Liver (tissue), 9 donors: Measurements from ENCODE around the gene CGNL1. TPM values are rescaled to one million over a fixed set of nuclear protein-coding genes. Genes with fewer than 3 reads are reported as not detected.

Experiments
- DNase-seq: peaks from one replicate; pipeline ENCODE4 v3.0.0-alpha.2; 2017; ENCODE audit warnings: low spot score
- H3K27ac ChIP-seq, 2 donors: one replicate each; pipeline ENCODE4 v1.7.0; 2013; ENCODE audit warnings: inconsistent platforms in 2 of 2, low read length in 2 of 2, control low read depth in 1 of 2, low read depth in 1 of 2, mild to moderate bottlenecking in 1 of 2
- H3K27me3 ChIP-seq, 4 donors: one replicate each; pipeline versions ENCODE4 v1.6.1 to v1.7.0; 2013; ENCODE audit warnings: low read length in 3 of 4, inconsistent platforms in 1 of 4, mild to moderate bottlenecking in 1 of 4, moderate library complexity in 1 of 4; ENCODE audit not compliant: control insufficient read depth in 4 of 4, insufficient read depth in 4 of 4
- H3K36me3 ChIP-seq, 4 donors: one replicate each; pipeline versions ENCODE4 v1.6.1 to v1.7.0; 2013; ENCODE audit warnings: low read length in 3 of 4, mild to moderate bottlenecking in 3 of 4, low read depth in 1 of 4, moderate library complexity in 1 of 4; ENCODE audit not compliant: control insufficient read depth in 4 of 4, insufficient read depth in 3 of 4
- H3K4me1 ChIP-seq, 4 donors: one replicate each; pipeline versions ENCODE4 v1.6.1 to v1.7.0; 2013; ENCODE audit warnings: low read length in 3 of 4, mild to moderate bottlenecking in 3 of 4, moderate library complexity in 1 of 4; ENCODE audit not compliant: control insufficient read depth in 4 of 4, insufficient read depth in 4 of 4
- H3K4me3 ChIP-seq, 3 donors: one replicate each; pipeline versions ENCODE4 v1.6.1 to v1.7.0; 2013; ENCODE audit warnings: low read length in 3 of 3, control low read depth in 1 of 3, low read depth in 1 of 3, mild to moderate bottlenecking in 1 of 3
- H3K9ac ChIP-seq, 2 donors: one replicate each; pipeline ENCODE4 v1.7.0; 2013; ENCODE audit warnings: low read length in 2 of 2, mild to moderate bottlenecking in 2 of 2, moderate library complexity in 2 of 2, control low read depth in 1 of 2, low read depth in 1 of 2
- H3K9me3 ChIP-seq, 4 donors: one replicate each; pipeline versions ENCODE4 v1.6.1 to v1.7.0; 2013; ENCODE audit warnings: low read length in 3 of 4; ENCODE audit not compliant: control insufficient read depth in 4 of 4
- ATF3 ChIP-seq: IDR thresholded peaks from 2 replicates; pipeline ENCODE4 v1.6.1; 2016; ENCODE audit warnings: antibody characterized with exemption
- CTCF ChIP-seq: fragments of 150-350 bp; IDR thresholded peaks from 2 replicates; pipeline ENCODE4 v1.5.1; 2017; ENCODE audit warnings: improper control_type of control experiment, low read depth, low read length; ENCODE audit not compliant: missing input control
- EGR1 ChIP-seq, 2 donors: IDR thresholded peaks; 2 replicates each; pipeline ENCODE4 v1.6.1; 2016 to 2018; ENCODE audit warnings: antibody characterized with exemption in 2 of 2, low read depth in 2 of 2
- FOXA1 ChIP-seq: IDR thresholded peaks from 2 replicates; pipeline ENCODE4 v1.6.1; 2016; ENCODE audit warnings: antibody characterized with exemption
- FOXA2 ChIP-seq: IDR thresholded peaks from 2 replicates; pipeline ENCODE4 v1.6.1; 2016; ENCODE audit warnings: antibody characterized with exemption
- GABPA ChIP-seq, 2 donors: IDR thresholded peaks in 1 of 2; conservative IDR thresholded peaks in 1 of 2; 2 replicates each; pipeline ENCODE4 v1.6.1; 2016; ENCODE audit warnings: antibody characterized with exemption in 2 of 2, mild to moderate bottlenecking in 1 of 2, moderate library complexity in 1 of 2
- HNF4A ChIP-seq, 2 donors: conservative IDR thresholded peaks; 2 replicates each; pipeline ENCODE4 v1.6.1; 2016; ENCODE audit warnings: antibody characterized with exemption in 2 of 2, mild to moderate bottlenecking in 2 of 2
- HNF4G ChIP-seq: IDR thresholded peaks from 2 replicates; pipeline ENCODE4 v1.6.1; 2016; ENCODE audit warnings: antibody characterized with exemption
- JUND ChIP-seq, 2 donors: IDR thresholded peaks; 2 replicates each; pipeline ENCODE4 v1.6.1; 2016; ENCODE audit warnings: antibody characterized with exemption in 2 of 2
- MAX ChIP-seq: IDR thresholded peaks from 2 replicates; pipeline ENCODE4 v1.6.1; 2016; ENCODE audit warnings: antibody characterized with exemption
- NR2F2 ChIP-seq: IDR thresholded peaks from 2 replicates; pipeline ENCODE4 v1.6.1; 2016; ENCODE audit warnings: antibody characterized with exemption
- RAD21 ChIP-seq, 2 donors: IDR thresholded peaks; 2 replicates each; pipeline ENCODE4 v1.6.1; 2016; ENCODE audit warnings: antibody characterized with exemption in 2 of 2, mild to moderate bottlenecking in 2 of 2
- REST ChIP-seq: IDR thresholded peaks from 2 replicates; pipeline ENCODE4 v1.6.1; 2016; ENCODE audit warnings: antibody characterized with exemption, mild to moderate bottlenecking
- RXRA ChIP-seq, 2 donors: IDR thresholded peaks; 2 replicates each; pipeline ENCODE4 v1.6.1; 2017 to 2018; ENCODE audit warnings: antibody characterized with exemption in 2 of 2, mild to moderate bottlenecking in 1 of 2
- SP1 ChIP-seq: IDR thresholded peaks from 2 replicates; pipeline ENCODE4 v1.6.1; 2018; ENCODE audit warnings: antibody characterized with exemption, mild to moderate bottlenecking
- TAF1 ChIP-seq: conservative IDR thresholded peaks from 2 replicates; pipeline ENCODE4 v1.6.1; 2016; ENCODE audit warnings: antibody characterized with exemption, mild to moderate bottlenecking
- YY1 ChIP-seq: IDR thresholded peaks from 2 replicates; pipeline ENCODE4 v1.6.1; 2016; ENCODE audit warnings: antibody characterized with exemption, mild to moderate bottlenecking
- ZBTB33 ChIP-seq: IDR thresholded peaks from 2 replicates; pipeline ENCODE4 v1.6.1; 2016; ENCODE audit warnings: antibody characterized with exemption
- WGBS: extraction: QIAGEN DNeasy Blood & Tissue Kit; methylation state at CpG from one replicate; pipeline ENCODE4 v1.1.7; 2013; 5-methylcytosine and 5-hydroxymethylcytosine counted together
- polyA plus RNA-seq, 2 donors: library from polyadenylated mRNA; stranded (reverse) in 1 of 2; unstranded in 1 of 2; fragments of 200-250 nt in 1 of 2; fragments of >200 nt in 1 of 2; fragmentation: Nextera tagmentation in 1 of 2; extraction: Ambion mirVana in 1 of 2; gene quantifications; one replicate each; pipeline versions ENCODE4 v1.2.1 to v1.2.3, GENCODE V29; 2013 to 2015
- total RNA-seq, 2 donors: library from RNA; depleted of rRNA; stranded (reverse); fragments of >200 nt; gene quantifications; one replicate each; pipeline ENCODE4 v1.2.3, GENCODE V29; 2014
- donor health status: healthy.
- donor health status: healthy.
- donor health status: healthy.
- donor health status: healthy.
- donor health status: healthy.

CGNL1 gene
- total and polyA plus RNA-seq, 4 donors = 12.0 to 31.9 (median 16.1) TPM

- Histone ChIP-seq H3K9ac (no peak overlapping the region), H3K36me3 (peaks cover 0 to 45% (median 29%) of the 10 kb centered on the region in 4 donors), H3K4me3 (no peak overlapping the region), H3K27me3 (no peaks in the 10 kb centered on the region), H3K4me1 (no peaks in the 10 kb centered on the region), H3K9me3 (no peaks in the 10 kb centered on the region), H3K27ac (no peak overlapping the region)
- WGBS = 94% methylated on average over 3 of the region's 3 CpGs
- TF ChIP-seq ZBTB33 (no peak), NR2F2 (no peak), HNF4G (no peak)
- DNase-seq = no peak
These were observed 88.2 kb downstream of the CGNL1 start for GRCh38 chr15:57464480-57464879.

GRCh38 chr15:57468486-57468885, 92.2 kb downstream of the CGNL1 start:
- Histone ChIP-seq H3K9ac (no peak overlapping the region), H3K27me3 (no peaks in the 10 kb centered on the region), H3K4me1 (no peaks in the 10 kb centered on the region), H3K27ac (no peak overlapping the region), H3K4me3 (no peak overlapping the region), H3K36me3 (peaks cover 0 to 30% (median 17%) of the 10 kb centered on the region in 4 donors), H3K9me3 (no peaks in the 10 kb centered on the region)
- TF ChIP-seq SP1 (no peak), FOXA2 (no peak)
- DNase-seq = no peak
- 85% methylated on average over 4 of the region's 4 CpGs for WGBS

GRCh38 chr15:57470543-57470942, 94.2 kb downstream of the CGNL1 start:
- H3K9me3 ChIP-seq = no peaks in the 10 kb centered on the region
- H3K27ac ChIP-seq = no peak overlapping the region
- H3K36me3 ChIP-seq = peaks cover 0 to 27% (median 17%) of the 10 kb centered on the region in 4 donors
- H3K27me3 ChIP-seq = no peaks in the 10 kb centered on the region
- no peak for DNase-seq
- 93% methylated on average over 3 of the region's 3 CpGs for WGBS
- no peak for TF ChIP-seq HNF4G
- TF ChIP-seq REST = no peak
- no peak for TF ChIP-seq FOXA2
- no peak for TF ChIP-seq SP1
- TF ChIP-seq YY1 = no peak
- no peak for TF ChIP-seq CTCF
- TF ChIP-seq FOXA1 = no peak
- no peak for TF ChIP-seq MAX
- no peak for TF ChIP-seq RXRA (IDR thresholded peaks at IDR 0.05)
- TF ChIP-seq JUND (IDR thresholded peaks at IDR 0.05) = no peak
- no peak for TF ChIP-seq TAF1
- no peak for TF ChIP-seq HNF4A (conservative IDR thresholded peaks at IDR 0.05)
- TF ChIP-seq GABPA (IDR thresholded peaks at IDR 0.05 in 1 of 2, conservative IDR thresholded peaks at IDR 0.05 in 1 of 2) = no peak
- TF ChIP-seq ATF3 = no peak
- no peak for TF ChIP-seq ZBTB33
- no peak for TF ChIP-seq RAD21 (IDR thresholded peaks at IDR 0.05)
- TF ChIP-seq NR2F2 = no peak
- no peak for TF ChIP-seq EGR1 (IDR thresholded peaks at IDR 0.05; ENCODE audit: low read depth in 2 of 2)
- no peak overlapping the region for H3K9ac ChIP-seq
- peaks cover 0 to 13% (median 6%) of the 10 kb centered on the region in 4 donors for H3K4me1 ChIP-seq
- no peak overlapping the region for H3K4me3 ChIP-seq
